ENCODE results near the gene IRF3.

Gene IRF3

DNA sequence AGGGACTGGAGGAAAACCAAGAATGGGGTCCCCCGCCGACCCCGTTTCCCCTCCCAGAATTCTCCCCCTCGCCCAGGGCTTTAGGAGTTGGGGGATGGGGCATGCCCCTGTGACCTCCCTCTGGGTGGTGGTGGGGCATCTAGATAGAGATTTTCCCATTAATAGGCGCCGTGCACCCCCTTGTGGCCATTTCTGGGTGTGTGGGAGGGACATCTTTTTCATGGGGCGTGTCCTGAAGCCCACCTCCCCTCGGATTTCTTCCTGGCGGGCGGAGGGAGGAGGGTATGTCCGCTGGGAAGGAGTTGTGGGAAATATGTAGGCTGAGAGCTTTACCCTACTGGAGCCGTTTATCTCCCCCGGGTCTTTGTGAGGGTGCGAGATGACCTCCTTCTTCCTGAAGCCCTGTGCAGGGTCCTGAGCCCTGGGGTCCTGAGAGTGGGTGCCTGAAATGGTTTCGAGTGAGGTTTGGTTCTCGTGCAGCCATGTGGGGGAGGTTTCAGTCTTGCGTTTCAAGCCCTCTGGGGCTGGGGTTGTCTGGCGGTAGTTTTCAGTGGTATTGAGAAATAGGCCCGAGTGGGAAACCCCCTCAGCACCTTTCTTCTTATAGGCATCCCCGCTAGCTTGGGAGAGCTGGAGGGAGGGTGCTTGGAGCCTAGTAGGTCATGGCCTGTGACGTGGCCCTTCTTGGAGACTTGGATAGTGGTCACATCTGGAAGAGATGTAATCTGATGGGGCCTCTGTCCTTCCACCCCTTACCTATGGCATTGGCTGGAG, 12.4 kb upstream of the IRF3 start:
- peaks cover 15% of the 10 kb centered on the region for H3K36me3 ChIP-seq (ENCODE audit: low read length)

DNA sequence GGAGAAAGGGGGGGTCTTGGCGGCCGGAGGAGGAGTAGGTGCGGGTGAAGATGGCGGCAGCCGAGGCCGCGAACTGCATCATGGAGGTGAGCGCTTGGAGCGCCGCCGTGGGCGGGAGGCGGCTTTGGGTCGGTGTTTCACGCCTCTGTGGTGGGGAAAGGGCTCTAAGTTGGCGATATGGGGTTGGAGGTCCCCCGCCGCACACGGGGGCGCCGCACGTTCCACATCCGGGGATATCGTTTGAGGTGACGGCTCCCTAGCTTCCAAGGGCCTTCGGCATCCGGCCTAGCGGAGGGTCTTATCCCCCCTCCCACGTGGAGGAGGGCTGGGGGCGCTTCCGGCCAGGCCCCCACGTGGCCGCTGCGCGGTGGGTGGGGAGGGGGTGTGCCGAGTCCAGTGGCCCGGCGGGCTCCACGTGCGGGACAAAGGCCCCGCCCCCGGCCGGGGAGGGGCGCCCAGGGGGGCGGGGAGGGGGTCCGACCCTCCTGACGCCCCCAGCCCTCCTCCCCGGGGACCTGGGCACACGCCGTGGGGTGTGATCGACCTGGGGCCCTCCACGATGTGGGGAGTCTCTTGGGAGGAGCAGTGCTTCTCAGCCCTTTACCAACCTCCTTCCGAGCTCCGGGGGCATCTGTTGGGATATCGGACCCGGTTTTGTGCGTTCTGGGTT, 11.7 kb upstream of the IRF3 start, which contains the start of gene PRMT1:
PRMT1 (plus strand) TSS at position 41 of the 670 bp plus-strand sequence; CDS start at position 51, 10 bp downstream.
- no peaks in the 10 kb centered on the region for H3K27me3 ChIP-seq (ENCODE audit: low read length)
- peak within 1 kb of the TSS; percentile 28 for H2AFZ ChIP-seq (ENCODE audit: low read depth, low read length, severe bottlenecking)
- TF ChIP-seq EZH2phosphoT487 (conservative IDR thresholded peaks at IDR 0.05; ENCODE audit: low read length): no peak
- TF ChIP-seq, protein P1, sequence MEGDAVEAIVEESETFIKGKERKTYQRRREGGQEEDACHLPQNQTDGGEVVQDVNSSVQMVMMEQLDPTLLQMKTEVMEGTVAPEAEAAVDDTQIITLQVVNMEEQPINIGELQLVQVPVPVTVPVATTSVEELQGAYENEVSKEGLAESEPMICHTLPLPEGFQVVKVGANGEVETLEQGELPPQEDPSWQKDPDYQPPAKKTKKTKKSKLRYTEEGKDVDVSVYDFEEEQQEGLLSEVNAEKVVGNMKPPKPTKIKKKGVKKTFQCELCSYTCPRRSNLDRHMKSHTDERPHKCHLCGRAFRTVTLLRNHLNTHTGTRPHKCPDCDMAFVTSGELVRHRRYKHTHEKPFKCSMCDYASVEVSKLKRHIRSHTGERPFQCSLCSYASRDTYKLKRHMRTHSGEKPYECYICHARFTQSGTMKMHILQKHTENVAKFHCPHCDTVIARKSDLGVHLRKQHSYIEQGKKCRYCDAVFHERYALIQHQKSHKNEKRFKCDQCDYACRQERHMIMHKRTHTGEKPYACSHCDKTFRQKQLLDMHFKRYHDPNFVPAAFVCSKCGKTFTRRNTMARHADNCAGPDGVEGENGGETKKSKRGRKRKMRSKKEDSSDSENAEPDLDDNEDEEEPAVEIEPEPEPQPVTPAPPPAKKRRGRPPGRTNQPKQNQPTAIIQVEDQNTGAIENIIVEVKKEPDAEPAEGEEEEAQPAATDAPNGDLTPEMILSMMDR (IDR thresholded peaks at IDR 0.05; ENCODE audit: insufficient read depth, low read length, poor library complexity, severe bottlenecking): no peak
- peaks cover 28% of the 10 kb centered on the region for H3F3A ChIP-seq (ENCODE audit: insufficient read depth)
- H3K79me2 ChIP-seq (ENCODE audit: insufficient read depth, low read length): peaks cover 49% of the 10 kb centered on the region
- peak within 1 kb of the TSS; percentile 97 for H3K4me2 ChIP-seq (ENCODE audit: low read depth, low read length, poor library complexity, severe bottlenecking)
- peak within 1 kb of the TSS; percentile 95 for H3K4me3 ChIP-seq (ENCODE audit: insufficient read depth, low read length, poor library complexity, severe bottlenecking)
- no peaks in the 10 kb centered on the region for H3K9me2 ChIP-seq (replicated peaks; ENCODE audit: insufficient read depth, low read length)
- peak within 1 kb of the TSS; percentile 96 for H3K27ac ChIP-seq (ENCODE audit: low read depth, low read length)
- peaks cover 5% of the 10 kb centered on the region; the same call in 1 of the 2 replicates for H4K20me1 ChIP-seq (ENCODE audit: low read depth, low read length)
- H3K36me3 ChIP-seq (ENCODE audit: low read length): peaks cover 13% of the 10 kb centered on the region
- no peaks in the 10 kb centered on the region for H3K9me3 ChIP-seq (ENCODE audit: insufficient read depth, low read length)
- peak within 1 kb of the TSS; percentile 97 for H3K9ac ChIP-seq (ENCODE audit: low read length)

More for the DNA sequence above, 12.4 kb upstream of the IRF3 start:
- Histone ChIP-seq H3K4me3 (ENCODE audit: insufficient read depth, low read length, poor library complexity, severe bottlenecking) (peak overlapping the region; percentile 85), H3K4me2 (ENCODE audit: low read depth, low read length, poor library complexity, severe bottlenecking) (peak overlapping the region; percentile 70), H3K9ac (ENCODE audit: low read length) (peak overlapping the region; percentile 97), H3K27me3 (ENCODE audit: low read length) (no peaks in the 10 kb centered on the region), H3K9me3 (ENCODE audit: insufficient read depth, low read length) (no peaks in the 10 kb centered on the region), H3K79me2 (ENCODE audit: insufficient read depth, low read length) (peaks cover 50% of the 10 kb centered on the region), H2AFZ (ENCODE audit: low read depth, low read length, severe bottlenecking) (no peak overlapping the region), H4K20me1 (ENCODE audit: low read depth, low read length) (peaks cover 5% of the 10 kb centered on the region; the same call in 1 of the 2 replicates), H3K27ac (ENCODE audit: low read depth, low read length) (peak overlapping the region; percentile 88), H3K9me2 (replicated peaks; ENCODE audit: insufficient read depth, low read length) (no peaks in the 10 kb centered on the region), H3F3A (ENCODE audit: insufficient read depth) (peaks cover 28% of the 10 kb centered on the region)
- TF ChIP-seq EZH2phosphoT487 (conservative IDR thresholded peaks at IDR 0.05; ENCODE audit: low read length): no peak
- TF ChIP-seq, protein P1 (IDR thresholded peaks at IDR 0.05; ENCODE audit: insufficient read depth, low read length, poor library complexity, severe bottlenecking): peak; percentile 63

DNA sequence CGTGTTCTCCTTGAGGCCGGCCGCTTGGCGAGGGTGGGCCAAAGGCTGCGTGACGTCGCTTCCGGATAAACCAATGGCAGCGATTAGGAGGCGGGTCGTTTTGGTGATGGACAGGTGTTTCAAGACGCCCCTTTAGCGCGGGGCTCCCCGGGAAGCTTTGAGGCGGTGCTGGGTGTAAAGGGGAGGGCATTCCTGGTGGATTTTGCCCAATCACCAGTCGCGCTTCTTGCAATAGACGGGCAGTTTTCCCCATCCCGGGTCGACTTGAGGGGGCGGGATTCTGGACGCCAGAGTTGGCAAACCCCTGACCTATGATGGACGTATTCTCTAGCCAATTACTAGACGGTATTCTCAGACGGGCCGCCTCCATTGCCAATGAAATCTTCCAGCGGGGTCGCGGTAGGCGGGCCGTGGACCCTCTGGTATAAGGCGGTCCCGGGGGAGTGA, 11.2 kb upstream of the IRF3 start:
- Histone ChIP-seq H3K36me3 (ENCODE audit: low read length) (peaks cover 7% of the 10 kb centered on the region), H3K27ac (ENCODE audit: low read depth, low read length) (peak overlapping the region; percentile 88), H3K79me2 (ENCODE audit: insufficient read depth, low read length) (peaks cover 43% of the 10 kb centered on the region), H3K4me3 (ENCODE audit: insufficient read depth, low read length, poor library complexity, severe bottlenecking) (peak overlapping the region; percentile 85), H4K20me1 (ENCODE audit: low read depth, low read length) (peaks cover 5% of the 10 kb centered on the region; the same call in 1 of the 2 replicates), H3K27me3 (ENCODE audit: low read length) (no peaks in the 10 kb centered on the region), H3K4me2 (ENCODE audit: low read depth, low read length, poor library complexity, severe bottlenecking) (peak overlapping the region; percentile 70), H3K9ac (ENCODE audit: low read length) (peak overlapping the region; percentile 97), H3K9me3 (ENCODE audit: insufficient read depth, low read length) (no peaks in the 10 kb centered on the region), H3K9me2 (replicated peaks; ENCODE audit: insufficient read depth, low read length) (no peaks in the 10 kb centered on the region), H3F3A (ENCODE audit: insufficient read depth) (peaks cover 32% of the 10 kb centered on the region), H2AFZ (ENCODE audit: low read depth, low read length, severe bottlenecking) (no peak overlapping the region)
- TF ChIP-seq EZH2phosphoT487 (conservative IDR thresholded peaks at IDR 0.05; ENCODE audit: low read length): no peak
